Fibroblast of skin of left quadriceps (primary cell): ENCODE results near the gene NKG7.

Experiments used
- DNase-seq, 2 experiments: peaks; one replicate each; pipeline ENCODE4 v3.0.0-alpha.2; 2013; ENCODE audit warnings: low read depth in 2 of 2

The NKG7 gene

DNA sequence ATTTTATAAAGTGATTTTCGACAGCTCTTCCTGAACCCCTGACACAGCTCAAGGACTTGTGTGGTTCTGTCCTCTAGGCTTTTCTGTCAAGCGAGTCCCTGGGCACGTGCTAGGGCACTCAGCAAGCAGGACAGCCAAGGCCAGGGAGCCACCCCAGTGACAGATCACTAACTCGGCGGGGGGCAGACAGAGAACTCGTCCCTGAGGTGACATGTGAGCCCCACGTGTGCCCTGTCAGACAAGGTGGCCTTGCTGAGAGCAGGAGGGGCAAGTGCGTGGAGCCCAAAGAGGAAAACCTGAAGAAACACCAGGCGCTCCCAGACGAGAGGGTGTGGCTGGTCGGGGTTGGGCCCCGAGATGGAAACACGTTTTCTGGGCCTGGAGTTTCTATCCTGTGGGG, 11.2 kb downstream of the NKG7 start:
- DNase-seq, result no peak

DNA sequence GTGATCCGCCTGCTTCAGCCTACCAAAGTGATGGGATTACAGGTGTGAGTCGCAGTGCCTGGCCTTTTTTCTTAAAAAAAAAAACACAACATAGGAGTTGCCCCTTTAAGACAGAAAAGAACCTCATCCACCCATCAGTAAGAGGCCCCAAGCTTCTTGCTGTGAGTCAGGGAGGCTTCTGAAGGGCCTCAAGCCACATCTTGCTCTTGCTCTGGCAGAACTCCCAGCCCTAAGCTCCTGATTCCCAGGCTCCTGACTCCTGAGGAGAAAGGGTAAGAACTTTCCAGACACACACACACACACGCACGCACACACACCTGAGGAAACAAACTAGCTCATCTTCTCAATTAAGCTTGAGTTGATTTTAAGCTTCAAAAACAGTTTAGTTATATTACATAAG, 13.2 kb downstream of the NKG7 start:
- DNase-seq, result peak; percentile 49 to 57

GRCh38 chr19:51357952-51358351, 14.5 kb downstream of the NKG7 start:
- DNase-seq, result no peak

DNA sequence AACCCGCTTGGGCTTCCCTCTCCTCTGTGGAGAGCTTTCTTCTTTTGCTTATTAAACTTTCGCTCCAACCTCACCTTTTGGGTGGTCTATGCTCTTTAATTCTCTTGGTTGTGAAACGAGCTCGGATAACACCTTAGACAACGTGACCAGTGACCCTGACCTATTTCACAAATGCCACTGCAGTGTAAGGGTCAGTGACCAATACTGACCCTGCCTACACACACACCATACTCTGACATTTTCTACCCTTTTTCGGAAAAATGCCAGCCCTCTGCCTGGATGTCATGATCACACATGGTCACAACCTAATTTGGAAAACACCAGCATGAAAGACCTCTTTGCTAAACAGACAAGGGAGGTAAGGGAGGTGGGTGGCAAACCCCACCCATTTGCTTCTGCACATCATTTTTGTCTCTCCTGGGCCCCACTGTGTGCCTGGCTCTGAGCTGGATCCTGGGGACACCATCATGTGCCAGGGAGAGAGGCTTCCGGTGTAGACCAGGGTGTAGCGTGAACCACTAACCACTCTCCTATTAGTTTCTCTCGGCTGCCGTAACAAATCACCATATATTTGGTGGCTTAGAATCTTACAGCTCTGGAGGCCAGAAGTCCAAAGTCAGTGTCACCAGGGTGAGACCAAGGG, 16.2 kb downstream of the NKG7 start:
- DNase-seq, result no peak

- DNase-seq, result no peak
Observed at GRCh38 chr19:51354742-51355148, 17.7 kb downstream of the NKG7 start.

GRCh38 chr19:51354103-51354741, 18.2 kb downstream of the NKG7 start:
- no peak for DNase-seq

GRCh38 chr19:51352783-51353360, 19.6 kb downstream of the NKG7 start:
- no peak for DNase-seq

GRCh38 chr19:51351266-51351990, 21.0 kb downstream of the NKG7 start:
- DNase-seq, result no peak

- DNase-seq, result no peak
Observed at GRCh38 chr19:51347209-51347928, 25.1 kb downstream of the NKG7 start.

GRCh38 chr19:51346742-51347141, 25.7 kb downstream of the NKG7 start:
- DNase-seq, result no peak

DNA sequence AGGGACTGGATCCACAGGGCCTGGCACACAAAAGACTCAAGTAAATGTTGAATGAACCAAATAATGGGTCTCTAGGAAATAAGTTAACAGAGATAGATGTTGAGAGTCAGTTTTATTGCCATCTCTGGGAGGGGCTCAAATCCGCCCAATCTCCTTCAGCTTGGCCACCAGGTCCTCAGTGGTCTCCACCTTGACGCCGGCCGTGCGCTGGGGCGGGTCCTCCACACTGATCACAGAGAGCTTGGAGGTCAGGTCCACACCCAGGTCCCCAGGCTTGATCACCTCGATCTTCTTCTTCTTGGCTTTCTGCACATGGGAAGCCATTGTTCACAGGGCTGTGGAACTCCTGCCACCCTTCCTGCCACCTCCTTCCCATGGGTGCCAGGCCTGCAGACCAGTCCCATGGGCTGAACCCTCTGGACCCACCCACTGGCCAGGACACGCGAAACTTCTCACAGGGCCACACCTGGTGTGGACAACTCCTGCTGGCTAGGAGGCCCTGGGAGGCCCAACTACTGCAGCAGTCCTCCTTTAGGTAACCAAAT, 27.3 kb downstream of the NKG7 start:
- DNase-seq, result no peak

DNA sequence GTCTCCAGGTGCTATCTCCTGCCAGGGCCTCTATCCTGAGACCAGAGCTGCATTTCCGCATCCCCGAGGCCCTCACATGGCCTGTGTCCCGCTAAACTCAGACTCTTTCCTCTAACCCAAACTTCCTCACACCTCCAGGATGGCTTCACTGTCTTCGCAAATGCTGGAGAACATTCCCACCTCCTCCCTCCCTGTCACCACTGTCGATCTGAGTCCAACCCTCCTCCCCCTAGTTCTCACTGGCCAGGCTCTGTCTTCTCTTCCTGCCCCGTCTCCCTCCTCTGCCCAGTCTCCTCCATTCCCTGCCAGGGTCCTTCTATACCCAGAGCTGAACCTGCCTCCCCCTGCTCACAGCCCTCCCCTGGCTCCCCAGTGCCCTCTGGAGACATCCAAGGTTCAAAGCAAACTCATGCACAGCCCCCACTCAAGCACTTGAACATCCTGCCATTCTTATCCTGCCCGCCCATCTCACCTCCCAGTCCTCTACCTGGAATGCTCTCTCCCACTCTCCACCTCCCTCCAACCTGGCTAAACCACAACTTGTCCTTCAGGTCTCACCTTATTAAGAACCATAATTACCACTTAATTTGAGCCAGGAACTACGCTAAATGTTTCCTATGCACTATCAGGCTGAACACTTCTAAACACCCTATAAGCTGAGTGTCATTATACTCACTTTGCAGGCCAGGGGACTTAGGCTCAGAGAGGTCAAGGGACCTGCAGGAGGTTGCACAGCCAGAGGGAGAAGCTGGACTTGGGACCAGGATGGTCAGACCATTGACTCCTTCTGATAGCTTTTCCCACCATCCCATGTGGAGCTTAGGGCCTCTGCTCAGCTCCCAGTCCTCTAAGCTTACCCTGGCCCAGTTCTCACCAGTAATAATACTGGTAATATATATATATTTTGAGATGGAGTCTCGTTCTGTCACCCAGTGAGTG, 29.6 kb downstream of the NKG7 start:
- DNase-seq, result no peak

DNA sequence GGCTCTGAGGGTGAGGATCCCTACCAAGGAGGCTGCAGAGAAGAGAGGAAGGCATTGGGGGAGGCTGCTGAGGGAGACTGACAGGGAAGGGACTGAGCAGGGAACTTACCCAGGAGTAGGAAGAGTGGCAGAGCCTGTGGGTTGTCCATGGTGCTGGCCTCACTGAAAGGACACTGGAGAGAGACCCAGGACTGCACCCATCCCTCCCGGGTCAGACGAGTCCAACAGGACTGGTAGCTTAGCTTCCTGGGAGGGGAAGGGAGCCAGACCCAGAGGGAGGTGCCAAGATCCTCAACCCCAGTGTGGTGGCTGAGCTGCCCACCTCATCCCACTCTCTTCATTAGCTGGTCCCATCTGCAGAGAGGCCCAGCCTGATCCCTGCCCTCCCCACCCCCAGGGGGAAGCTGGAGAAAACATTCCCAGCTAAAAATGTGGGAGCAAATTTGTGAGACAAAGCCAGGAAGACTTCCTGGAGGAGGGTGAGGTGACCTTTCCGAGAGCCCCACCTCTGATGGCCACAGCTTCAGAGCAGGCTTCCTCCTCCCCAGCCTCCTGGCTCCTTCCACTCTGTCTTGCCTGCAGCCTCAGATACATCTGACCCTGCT, 30.4 kb downstream of the NKG7 start, which contains the start of gene VSIG10L:
Gene VSIG10L (minus strand): TSS at position 164 of the 605 bp plus-strand sequence. CDS start 15 bp downstream, at position 149.
- no peak for DNase-seq

DNA sequence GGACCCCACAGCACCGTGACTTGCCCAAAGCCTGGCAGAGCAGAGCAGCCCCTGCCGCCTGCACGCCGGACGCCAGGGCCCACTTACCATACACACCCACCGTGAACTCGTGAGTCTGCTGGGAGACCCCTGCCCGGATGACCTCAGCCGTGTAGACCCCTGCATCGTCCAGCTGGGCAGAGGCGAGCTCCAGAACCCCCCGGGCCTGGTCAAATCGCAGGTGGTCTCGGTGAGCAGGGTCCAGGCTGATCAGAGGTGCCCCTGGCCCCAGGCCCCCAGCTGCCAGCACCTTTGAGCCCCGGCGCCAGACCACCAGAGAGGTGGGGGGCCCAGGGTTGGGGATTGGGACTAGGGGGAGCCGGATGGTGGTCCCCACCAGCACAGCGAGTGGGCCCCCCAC, 31.4 kb downstream of the NKG7 start:
- no peak for DNase-seq

GRCh38 chr19:51339687-51340656, 32.5 kb downstream of the NKG7 start:
- DNase-seq, result peak; percentile 91

- no peak for DNase-seq
Observed at GRCh38 chr19:51339313-51339686, 33.2 kb downstream of the NKG7 start.

DNA sequence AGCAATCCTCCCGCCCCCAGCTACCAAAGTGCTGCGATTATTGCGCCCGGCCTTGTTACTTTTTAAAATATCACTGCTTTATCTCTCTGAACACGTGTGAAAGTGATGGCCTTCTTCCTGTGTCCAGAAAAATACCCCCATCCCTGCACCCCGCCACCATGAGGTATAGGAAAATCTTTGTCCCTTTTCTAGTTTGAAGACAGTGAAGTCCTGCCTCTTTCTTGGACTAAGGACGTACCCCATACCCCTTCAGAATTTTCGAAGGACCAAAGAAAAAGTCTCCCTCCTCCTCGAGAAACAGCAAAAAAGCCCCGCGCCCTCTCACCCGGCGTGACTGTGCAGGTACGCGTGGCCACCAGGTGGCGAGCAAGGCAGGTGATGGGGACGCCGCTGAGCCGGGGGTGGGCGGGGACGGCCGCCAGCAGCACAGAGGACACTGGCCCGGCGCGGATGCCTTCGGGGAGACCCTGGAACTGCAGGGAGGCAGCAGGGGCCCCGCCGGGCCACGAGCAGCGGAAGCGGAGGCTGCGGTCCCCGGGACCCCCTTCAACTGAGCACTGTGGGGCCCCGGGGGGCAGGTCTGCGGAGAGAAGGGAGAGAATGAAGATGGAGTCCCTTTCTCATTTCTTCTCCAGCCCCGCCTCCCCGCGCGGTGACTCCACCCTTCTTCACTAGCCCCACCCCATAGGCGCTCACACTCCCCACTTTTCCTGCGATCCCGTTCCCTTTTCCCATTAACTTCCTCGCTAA, 33.7 kb downstream of the NKG7 start:
- DNase-seq, result peak; percentile 42 to 48
